ENCODE results near the gene ABCB6. TPM values are rescaled to one million over a fixed set of nuclear protein-coding genes. Genes with fewer than 3 reads are reported as not detected.
A peak's percentile ranks its signal among the peaks of the same experiment; 100 is the strongest.

Gene ABCB6
- total and polyA plus RNA-seq, 10 donors = 8.4 to 28.7 (median 14.0) TPM

DNA sequence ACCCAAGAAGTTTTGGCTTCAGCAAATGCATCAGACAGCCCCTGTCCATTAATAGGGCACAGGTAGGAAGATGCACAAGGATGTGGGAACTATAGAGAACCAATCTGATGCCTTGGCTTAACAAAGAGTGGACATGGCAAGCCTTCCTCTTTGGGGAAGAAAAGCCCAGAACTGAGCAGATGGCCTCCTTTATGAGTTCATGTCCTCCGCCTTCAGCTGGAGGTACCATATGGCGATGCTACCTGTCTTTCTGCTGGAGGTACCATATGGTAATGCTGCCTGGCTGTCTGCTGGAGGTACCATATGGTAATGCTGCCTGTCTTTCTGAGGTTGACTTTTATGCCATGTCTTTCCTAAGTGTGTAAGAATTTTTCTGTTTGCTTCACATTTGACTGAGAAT, 34.6 kb downstream of the ABCB6 start:
- no peak for DNase-seq
- 83 to 99% (median 95%) methylated on average over 2 of the region's 2 CpGs for WGBS, 5 donors
- H3K4me1 ChIP-seq = peaks cover 4 to 41% (median 26%) of the 10 kb centered on the region in 6 donors
- no peak overlapping the region for H3K27ac ChIP-seq
- TF ChIP-seq, protein P1, sequence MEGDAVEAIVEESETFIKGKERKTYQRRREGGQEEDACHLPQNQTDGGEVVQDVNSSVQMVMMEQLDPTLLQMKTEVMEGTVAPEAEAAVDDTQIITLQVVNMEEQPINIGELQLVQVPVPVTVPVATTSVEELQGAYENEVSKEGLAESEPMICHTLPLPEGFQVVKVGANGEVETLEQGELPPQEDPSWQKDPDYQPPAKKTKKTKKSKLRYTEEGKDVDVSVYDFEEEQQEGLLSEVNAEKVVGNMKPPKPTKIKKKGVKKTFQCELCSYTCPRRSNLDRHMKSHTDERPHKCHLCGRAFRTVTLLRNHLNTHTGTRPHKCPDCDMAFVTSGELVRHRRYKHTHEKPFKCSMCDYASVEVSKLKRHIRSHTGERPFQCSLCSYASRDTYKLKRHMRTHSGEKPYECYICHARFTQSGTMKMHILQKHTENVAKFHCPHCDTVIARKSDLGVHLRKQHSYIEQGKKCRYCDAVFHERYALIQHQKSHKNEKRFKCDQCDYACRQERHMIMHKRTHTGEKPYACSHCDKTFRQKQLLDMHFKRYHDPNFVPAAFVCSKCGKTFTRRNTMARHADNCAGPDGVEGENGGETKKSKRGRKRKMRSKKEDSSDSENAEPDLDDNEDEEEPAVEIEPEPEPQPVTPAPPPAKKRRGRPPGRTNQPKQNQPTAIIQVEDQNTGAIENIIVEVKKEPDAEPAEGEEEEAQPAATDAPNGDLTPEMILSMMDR (IDR thresholded peaks at IDR 0.05 in 8 of 11, conservative IDR thresholded peaks at IDR 0.05 in 3 of 11) = no peak
- TF ChIP-seq POLR2A (IDR thresholded peaks at IDR 0.05) (no peak), POLR2AphosphoS5 (IDR thresholded peaks at IDR 0.05) (no peak)
- intact Hi-C loops (cut with DNase I; ENCODE audit: low total_unique reads) = no loop called here
- no peaks in the 10 kb centered on the region for H3K27me3 ChIP-seq (replicated peaks in 1 of 7)
- no peaks in the 10 kb centered on the region for H3K9me3 ChIP-seq
- peaks cover 0 to 74% (median 54%) of the 10 kb centered on the region in 6 donors for H3K36me3 ChIP-seq
- H3K4me3 ChIP-seq = no peak overlapping the region

DNA sequence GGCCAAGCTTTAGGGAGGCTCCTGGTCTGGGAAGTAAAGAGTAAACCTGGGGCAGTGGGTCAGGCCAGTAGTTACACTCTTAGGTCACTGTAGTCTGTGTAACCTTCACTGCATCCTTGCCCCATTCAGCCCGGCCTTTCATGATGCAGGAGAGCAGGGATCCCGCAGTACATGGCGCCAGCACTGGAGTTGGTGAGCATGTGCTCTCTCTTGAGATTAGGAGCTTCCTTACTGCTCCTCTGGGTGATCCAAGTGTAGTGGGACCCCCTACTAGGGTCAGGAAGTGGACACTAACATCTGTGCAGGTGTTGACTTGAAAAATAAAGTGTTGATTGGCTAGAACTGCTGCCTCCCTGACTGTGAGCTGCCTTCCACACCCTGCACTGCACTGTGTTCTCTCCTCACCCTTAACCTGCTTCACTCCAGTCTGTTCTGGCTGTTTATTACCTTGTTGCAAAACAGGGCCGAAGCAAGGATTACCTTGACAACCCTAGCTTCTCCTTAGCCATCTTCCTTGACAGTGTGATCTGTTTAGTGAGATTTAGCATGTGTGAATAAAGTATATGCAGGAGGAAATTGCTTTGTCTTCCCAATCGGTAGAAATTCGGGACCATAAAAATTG, 35.5 kb downstream of the ABCB6 start:
- 91 to 96% (median 94%) methylated on average over 6 of the region's 6 CpGs for whole genome bisulfite sequencing, 5 donors
- Histone ChIP-seq H3K27ac (peak overlapping the region in 2 of 8 donors; percentile 57 to 73), H3K4me3 (no peak overlapping the region), H3K36me3 (peaks cover 0 to 74% (median 54%) of the 10 kb centered on the region in 6 donors), H3K4me1 (peaks cover 8 to 48% (median 33%) of the 10 kb centered on the region in 6 donors), H3K9me3 (no peaks in the 10 kb centered on the region), H3K27me3 (replicated peaks in 1 of 7) (no peaks in the 10 kb centered on the region)
- TF ChIP-seq POLR2AphosphoS5 (IDR thresholded peaks at IDR 0.05) (no peak), POLR2A (IDR thresholded peaks at IDR 0.05) (no peak)
- TF ChIP-seq, protein P1 (IDR thresholded peaks at IDR 0.05 in 8 of 11, conservative IDR thresholded peaks at IDR 0.05 in 3 of 11) = no peak
- intact Hi-C loops (cut with DNase I; ENCODE audit: low total_unique reads) = no loop called here
- DNase-seq = no peak

DNA sequence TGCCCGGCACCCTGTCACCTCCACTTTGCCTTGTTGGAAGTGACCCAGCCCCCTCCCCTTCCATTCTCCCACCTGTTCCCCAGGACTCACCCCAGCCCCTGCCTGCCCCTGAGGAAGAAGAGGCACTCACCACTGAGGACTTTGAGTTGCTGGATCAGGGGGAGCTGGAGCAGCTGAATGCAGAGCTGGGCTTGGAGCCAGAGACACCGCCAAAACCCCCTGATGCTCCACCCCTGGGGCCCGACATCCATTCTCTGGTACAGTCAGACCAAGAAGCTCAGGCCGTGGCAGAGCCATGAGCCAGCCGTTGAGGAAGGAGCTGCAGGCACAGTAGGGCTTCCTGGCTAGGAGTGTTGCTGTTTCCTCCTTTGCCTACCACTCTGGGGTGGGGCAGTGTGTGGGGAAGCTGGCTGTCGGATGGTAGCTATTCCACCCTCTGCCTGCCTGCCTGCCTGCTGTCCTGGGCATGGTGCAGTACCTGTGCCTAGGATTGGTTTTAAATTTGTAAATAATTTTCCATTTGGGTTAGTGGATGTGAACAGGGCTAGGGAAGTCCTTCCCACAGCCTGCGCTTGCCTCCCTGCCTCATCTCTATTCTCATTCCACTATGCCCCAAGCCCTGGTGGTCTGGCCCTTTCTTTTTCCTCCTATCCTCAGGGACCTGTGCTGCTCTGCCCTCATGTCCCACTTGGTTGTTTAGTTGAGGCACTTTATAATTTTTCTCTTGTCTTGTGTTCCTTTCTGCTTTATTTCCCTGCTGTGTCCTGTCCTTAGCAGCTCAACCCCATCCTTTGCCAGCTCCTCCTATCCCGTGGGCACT, 36.2 kb downstream of the ABCB6 start:
- H3K4me1 ChIP-seq = peaks cover 8 to 50% (median 33%) of the 10 kb centered on the region in 6 donors
- intact Hi-C loops (cut with DNase I; ENCODE audit: low total_unique reads) = no loop called here
- peaks cover 0 to 74% (median 54%) of the 10 kb centered on the region in 6 donors for H3K36me3 ChIP-seq
- TF ChIP-seq POLR2A (IDR thresholded peaks at IDR 0.05) = no peak
- TF ChIP-seq, protein P1 (IDR thresholded peaks at IDR 0.05 in 8 of 11, conservative IDR thresholded peaks at IDR 0.05 in 3 of 11) = no peak
- TF ChIP-seq POLR2AphosphoS5 (IDR thresholded peaks at IDR 0.05) = peak in 1 of 3 donors; percentile 55
- H3K27ac ChIP-seq = peak overlapping the region in 6 of 8 donors; percentile 4 to 73 (median 46)
- no peaks in the 10 kb centered on the region for H3K27me3 ChIP-seq (replicated peaks in 1 of 7)
- H3K4me3 ChIP-seq = no peak overlapping the region
- WGBS, 5 donors = 51 to 84% (median 65%) methylated on average over 4 to 8 of the region's 8 CpGs
- DNase-seq = peak; percentile 84
- no peaks in the 10 kb centered on the region for H3K9me3 ChIP-seq

DNA sequence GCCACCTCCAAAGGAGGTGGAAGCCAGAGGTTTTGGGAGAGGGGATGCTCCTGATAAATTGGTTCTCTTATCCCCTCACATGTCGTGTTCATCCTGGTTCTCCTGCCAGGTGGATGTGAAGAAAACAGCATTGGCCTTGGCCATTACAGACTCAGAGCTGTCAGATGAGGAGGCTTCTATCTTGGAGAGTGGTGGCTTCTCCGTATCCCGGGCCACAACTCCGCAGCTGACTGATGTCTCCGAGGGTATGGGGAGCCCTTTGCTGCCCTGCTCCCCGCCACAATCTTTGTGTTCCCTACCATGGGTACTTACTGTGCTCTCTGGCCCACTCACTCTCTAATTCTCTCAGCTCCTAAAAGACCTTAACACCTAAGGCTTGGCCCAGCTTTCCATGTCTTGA, 37.2 kb downstream of the ABCB6 start:
- Histone ChIP-seq H3K4me1 (peaks cover 8 to 56% (median 33%) of the 10 kb centered on the region in 6 donors), H3K4me3 (no peak overlapping the region), H3K9me3 (no peaks in the 10 kb centered on the region), H3K27ac (peak overlapping the region in 4 of 8 donors; percentile 34 to 73 (median 59)), H3K27me3 (replicated peaks in 1 of 7) (no peaks in the 10 kb centered on the region), H3K36me3 (peaks cover 0 to 71% (median 54%) of the 10 kb centered on the region in 6 donors)
- 91 to 99% (median 96%) methylated on average over 6 of the region's 6 CpGs for WGBS, 5 donors
- intact Hi-C loops (cut with DNase I; ENCODE audit: low total_unique reads) = no loop called here
- TF ChIP-seq POLR2AphosphoS5 (IDR thresholded peaks at IDR 0.05) = no peak
- TF ChIP-seq POLR2A (IDR thresholded peaks at IDR 0.05) = no peak
- TF ChIP-seq, protein P1 (IDR thresholded peaks at IDR 0.05 in 8 of 11, conservative IDR thresholded peaks at IDR 0.05 in 3 of 11) = no peak
- no peak for DNase-seq
